Measurements from ENCODE around the gene GRM8.

Gene GRM8

DNA sequence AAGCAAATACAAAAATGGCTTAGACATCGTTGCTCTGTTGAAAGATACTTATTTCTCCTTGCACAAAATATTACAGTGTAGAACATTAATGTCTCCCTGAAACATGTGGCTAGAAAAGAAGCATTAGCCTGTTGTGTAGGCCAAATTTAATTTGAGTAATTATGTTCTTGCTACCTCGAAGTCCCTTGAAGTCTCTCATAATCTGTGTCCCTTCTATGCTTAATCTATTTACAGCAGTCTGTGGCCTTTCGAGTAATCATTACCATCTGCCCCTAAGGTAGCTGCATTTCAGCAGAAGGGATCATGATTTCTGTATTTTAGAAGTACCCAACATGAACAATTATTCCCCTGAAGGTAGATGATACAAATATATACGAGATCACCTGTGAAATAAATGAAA is 615.2 kb downstream of the GRM8 start:
- DNase-seq (ENCODE audit: low spot score): no peak
- TF ChIP-seq, protein P1, sequence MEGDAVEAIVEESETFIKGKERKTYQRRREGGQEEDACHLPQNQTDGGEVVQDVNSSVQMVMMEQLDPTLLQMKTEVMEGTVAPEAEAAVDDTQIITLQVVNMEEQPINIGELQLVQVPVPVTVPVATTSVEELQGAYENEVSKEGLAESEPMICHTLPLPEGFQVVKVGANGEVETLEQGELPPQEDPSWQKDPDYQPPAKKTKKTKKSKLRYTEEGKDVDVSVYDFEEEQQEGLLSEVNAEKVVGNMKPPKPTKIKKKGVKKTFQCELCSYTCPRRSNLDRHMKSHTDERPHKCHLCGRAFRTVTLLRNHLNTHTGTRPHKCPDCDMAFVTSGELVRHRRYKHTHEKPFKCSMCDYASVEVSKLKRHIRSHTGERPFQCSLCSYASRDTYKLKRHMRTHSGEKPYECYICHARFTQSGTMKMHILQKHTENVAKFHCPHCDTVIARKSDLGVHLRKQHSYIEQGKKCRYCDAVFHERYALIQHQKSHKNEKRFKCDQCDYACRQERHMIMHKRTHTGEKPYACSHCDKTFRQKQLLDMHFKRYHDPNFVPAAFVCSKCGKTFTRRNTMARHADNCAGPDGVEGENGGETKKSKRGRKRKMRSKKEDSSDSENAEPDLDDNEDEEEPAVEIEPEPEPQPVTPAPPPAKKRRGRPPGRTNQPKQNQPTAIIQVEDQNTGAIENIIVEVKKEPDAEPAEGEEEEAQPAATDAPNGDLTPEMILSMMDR (IDR thresholded peaks at IDR 0.05; ENCODE audit: extremely low read depth, missing control alignments): no peak

DNA sequence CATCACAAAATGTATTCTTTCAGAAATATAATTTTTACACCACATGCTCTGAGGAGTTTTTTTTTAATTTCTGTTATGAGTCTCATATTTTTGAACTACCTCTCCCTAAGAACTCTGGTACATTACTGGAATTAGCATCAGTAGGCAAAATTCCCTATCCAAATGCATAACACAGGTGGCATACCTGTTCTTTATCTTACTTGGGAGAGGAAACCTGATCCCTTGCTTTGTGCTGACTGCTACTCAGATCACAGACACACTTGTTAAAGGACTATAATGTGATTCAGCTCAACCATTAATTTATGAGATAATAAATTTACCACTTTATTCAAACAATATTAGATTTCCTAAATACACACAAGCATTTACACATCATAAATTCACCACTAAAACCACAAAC is 617.2 kb downstream of the GRM8 start:
- DNase-seq (ENCODE audit: low spot score): no peak
- TF ChIP-seq, protein P1 (IDR thresholded peaks at IDR 0.05; ENCODE audit: extremely low read depth, missing control alignments): no peak

DNA sequence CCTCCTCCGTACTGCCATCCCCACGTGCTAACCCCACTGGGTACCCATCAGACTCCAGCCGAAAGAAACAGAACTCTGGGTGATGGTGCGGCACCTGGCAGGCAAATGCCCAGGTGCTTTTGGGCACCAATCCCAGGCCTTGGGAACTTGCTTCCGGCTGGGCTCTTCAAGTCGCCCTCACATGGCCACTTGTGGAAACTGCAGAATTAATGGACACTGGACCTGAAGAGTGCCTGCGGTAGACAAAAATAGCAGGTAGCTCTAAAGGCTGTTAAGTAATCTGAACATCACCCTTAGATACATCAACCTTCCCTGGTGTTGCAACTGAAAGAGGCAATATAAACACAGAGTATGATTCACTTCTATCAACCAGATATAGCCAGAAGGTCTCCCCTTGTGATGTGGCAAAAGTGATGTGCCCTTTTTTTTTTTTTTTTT is 644.4 kb downstream of the GRM8 start:
- DNase-seq (ENCODE audit: low spot score): peak; percentile 10
- TF ChIP-seq, protein P1 (IDR thresholded peaks at IDR 0.05; ENCODE audit: extremely low read depth, missing control alignments): no peak

DNA sequence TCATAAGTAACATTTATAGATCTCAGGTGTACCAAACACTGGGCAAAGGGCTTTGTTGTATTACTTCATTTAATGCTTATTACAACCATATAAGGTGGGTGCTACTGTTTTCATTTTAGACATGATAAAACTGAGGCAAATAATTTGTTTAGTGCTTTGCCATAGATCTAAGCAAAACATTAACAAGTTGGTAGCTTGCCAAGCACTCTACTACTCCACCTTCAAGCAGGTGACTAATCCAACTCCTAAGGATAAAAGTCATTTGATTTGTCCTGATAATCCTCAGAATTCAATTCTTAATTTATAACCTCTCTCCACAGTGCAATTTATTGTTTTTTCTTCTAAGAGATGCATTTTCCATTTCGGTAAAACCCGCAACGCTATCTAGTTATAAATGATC is 646.4 kb downstream of the GRM8 start:
- TF ChIP-seq, protein P1 (IDR thresholded peaks at IDR 0.05; ENCODE audit: extremely low read depth, missing control alignments): no peak
- no peak for DNase-seq (ENCODE audit: low spot score)

DNA sequence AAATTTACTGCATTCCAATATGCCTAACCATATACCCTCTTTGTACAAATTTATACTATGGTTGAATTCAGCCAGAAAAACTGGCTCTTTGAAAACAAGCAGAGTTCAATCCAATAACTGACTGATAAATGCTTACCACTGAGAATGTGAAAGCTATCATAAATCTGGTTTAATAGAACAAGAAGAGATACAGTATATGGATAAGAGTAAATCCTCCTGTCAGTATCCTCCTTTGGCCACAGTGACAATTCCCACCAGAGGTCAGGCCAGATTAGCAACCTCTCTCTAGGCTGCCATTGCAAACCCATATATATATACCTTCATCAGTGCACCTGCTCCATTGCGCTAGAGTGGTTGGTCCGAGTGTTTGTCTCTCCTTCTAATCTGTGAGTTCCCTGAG is 647.2 kb downstream of the GRM8 start:
- TF ChIP-seq, protein P1 (IDR thresholded peaks at IDR 0.05; ENCODE audit: extremely low read depth, missing control alignments): no peak
- no peak for DNase-seq (ENCODE audit: low spot score)

DNA sequence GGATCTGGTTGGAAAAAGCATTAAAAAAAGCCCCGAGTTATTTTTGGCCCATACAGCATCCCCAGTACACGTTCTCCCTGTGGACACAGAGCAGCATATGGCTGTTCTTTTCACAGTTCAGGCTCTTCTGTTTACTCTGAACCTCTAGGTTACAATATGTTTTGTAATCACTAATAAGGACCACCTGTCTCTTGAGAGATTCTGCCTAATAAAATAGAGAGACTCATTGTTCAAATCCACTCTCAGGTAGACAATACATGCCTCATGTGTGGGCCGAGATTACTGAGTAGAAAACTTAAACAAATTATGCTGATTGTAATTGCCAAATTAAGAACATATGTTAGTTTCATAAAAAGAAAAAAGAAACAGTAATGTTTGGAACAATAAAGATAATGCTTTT is 647.7 kb downstream of the GRM8 start:
- TF ChIP-seq, protein P1 (IDR thresholded peaks at IDR 0.05; ENCODE audit: extremely low read depth, missing control alignments): no peak
- DNase-seq (ENCODE audit: low spot score): no peak

DNA sequence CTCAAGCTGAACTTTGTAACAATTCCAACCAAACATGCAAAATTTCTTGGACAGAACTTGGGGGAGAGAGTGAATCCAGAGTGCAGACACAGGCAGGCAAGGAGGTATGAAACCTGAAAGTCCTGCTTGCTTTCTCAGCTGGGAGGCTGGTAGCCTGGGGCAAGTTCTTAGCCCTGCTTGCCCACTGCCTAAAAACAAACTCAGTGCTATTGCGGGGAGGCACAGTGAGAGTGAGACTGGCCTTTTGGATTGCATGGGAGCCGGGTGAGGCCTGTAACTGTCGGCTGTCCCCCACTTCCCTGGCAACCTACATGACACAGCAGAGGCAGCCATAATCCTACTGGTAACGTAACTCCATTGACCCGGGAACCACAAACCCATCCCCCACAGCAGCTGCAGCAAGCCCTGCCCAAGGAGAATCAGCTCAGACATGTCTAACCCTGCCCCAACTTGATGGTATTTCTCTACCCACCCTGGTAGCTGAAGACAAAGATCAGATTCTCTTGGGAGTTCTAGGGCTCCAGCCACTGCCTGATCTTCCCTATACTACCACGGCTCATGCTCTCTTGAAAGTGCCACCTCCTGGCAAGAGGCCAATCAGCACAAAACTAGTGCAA is 663.6 kb downstream of the GRM8 start:
- DNase-seq (ENCODE audit: low spot score): no peak
- TF ChIP-seq, protein P1 (IDR thresholded peaks at IDR 0.05; ENCODE audit: extremely low read depth, missing control alignments): no peak
